Lower lobe of right lung (tissue), 2 donors: ENCODE data around the gene DBX2. TPM values are rescaled to one million over a fixed set of nuclear protein-coding genes. Genes with fewer than 3 reads are reported as not detected.

Experiments
- ATAC-seq, 2 donors: fragments of 200-7000 bp; cut with Tn5 transposase; one replicate each; pipeline ENCODE4 v1.9.1; 2020 to 2022; ENCODE audit warnings: mild to moderate bottlenecking in 2 of 2, moderate library complexity in 2 of 2
- DNase-seq: peaks from one replicate; pipeline ENCODE4 v3.0.0-alpha.2; 2020
- H3K27ac ChIP-seq: fragments of 200-600 bp; one replicate; pipeline ENCODE4 v1.8.0; 2022
- H3K27me3 ChIP-seq: fragments of 200-600 bp; one replicate; pipeline ENCODE4 v1.8.0; 2022; ENCODE audit warnings: low read depth
- H3K36me3 ChIP-seq: fragments of 200-600 bp; one replicate; pipeline ENCODE4 v1.8.0; 2022; ENCODE audit warnings: mild to moderate bottlenecking
- H3K4me1 ChIP-seq: fragments of 200-600 bp; one replicate; pipeline ENCODE4 v1.8.0; 2022
- H3K4me3 ChIP-seq: fragments of 200-600 bp; one replicate; pipeline ENCODE4 v1.8.0; 2022; ENCODE audit warnings: mild to moderate bottlenecking
- H3K9me3 ChIP-seq: fragments of 200-600 bp; one replicate; pipeline ENCODE4 v1.8.0; 2022
- CTCF ChIP-seq: fragments of 200-600 bp; IDR thresholded peaks from one replicate; pipeline ENCODE4 v1.8.0; 2022; ENCODE audit warnings: antibody characterized with exemption, mild to moderate bottlenecking
- intact Hi-C: fragments of 100-400 bp; cut with DNase I; formaldehyde crosslinking; loops from one replicate; pipeline ENCODE4 v1.11.0; 2022
- total RNA-seq: library from RNA; stranded (reverse); fragmentation: NEBNext Ultra II Directional; extraction: Animal tissue kit (Norgen Biotek cat#: 25700); gene quantifications from one replicate; pipeline ENCODE4 v1.2.1, GENCODE V29; 2021
- donor health status: DM: no; HTN: yes; CAD: no; lungs with severe emphysema.

The DBX2 gene
- total RNA-seq, 1 donor from 2014 or later = 0.12 TPM

- no peak overlapping the region for H3K27ac ChIP-seq
- intact Hi-C loops = no loop called here
- no peaks in the 10 kb centered on the region for H3K27me3 ChIP-seq
- no peak for ATAC-seq
- H3K4me1 ChIP-seq = no peaks in the 10 kb centered on the region
- no peaks in the 10 kb centered on the region for H3K36me3 ChIP-seq
- no peaks in the 10 kb centered on the region for H3K9me3 ChIP-seq
- no peak overlapping the region for H3K4me3 ChIP-seq
- TF ChIP-seq CTCF = no peak
- no peak for DNase-seq
Measured at GRCh38 chr12:44968965-44969364, 81.9 kb downstream of the DBX2 start.

Other genes starting within 250 kb of the DBX2 start
- gene NELL2, start 174.8 kb downstream of the DBX2 start, total RNA-seq = 6.6 TPM
- 64.1 TPM for gene ANO6, start 165.0 kb upstream of the DBX2 start, total RNA-seq